Kidney (tissue), 14 donors: ENCODE measurements around the gene CENPO. TPM values are rescaled to one million over a fixed set of nuclear protein-coding genes. Genes with fewer than 3 reads are reported as not detected.
A peak's percentile ranks its signal among the peaks of the same experiment; 100 is the strongest.

Experiments
- DNase-seq, 5 donors: peaks; one replicate each; pipeline ENCODE4 v3.0.0-alpha.2; 2013 to 2020
- FAIRE-seq: peaks from 2 replicates; lab custom pipeline; 2012; peaks lifted over from hg19 to GRCh38; lab: Jason Lieb, UNC
- H3K27ac ChIP-seq, 2 donors: one replicate each; pipeline ENCODE4 v1.7.0; 2013; ENCODE audit warnings: low read depth in 2 of 2, low read length in 2 of 2, inconsistent platforms in 1 of 2
- H3K27me3 ChIP-seq: one replicate; pipeline ENCODE4 v1.7.1; 2013; ENCODE audit warnings: low read length, inconsistent platforms; ENCODE audit not compliant: control insufficient read depth, insufficient read depth
- H3K36me3 ChIP-seq, 3 donors: one replicate each; pipeline versions ENCODE4 v1.7.0 to v1.7.1; 2013; ENCODE audit warnings: low read length in 3 of 3, control low read depth in 1 of 3, inconsistent platforms in 1 of 3; ENCODE audit not compliant: insufficient read depth in 3 of 3, control insufficient read depth in 2 of 3
- H3K4me1 ChIP-seq, 3 donors: one replicate each; pipeline versions ENCODE4 v1.7.0 to v1.7.1; 2013; ENCODE audit warnings: low read length in 3 of 3, inconsistent platforms in 1 of 3, low read depth in 1 of 3; ENCODE audit not compliant: control insufficient read depth in 2 of 3, insufficient read depth in 2 of 3
- H3K4me3 ChIP-seq, 3 donors: one replicate each; pipeline versions ENCODE4 v1.7.0 to v1.8.1; 2013; ENCODE audit warnings: low read length in 3 of 3, control low read depth in 1 of 3, inconsistent platforms in 1 of 3
- H3K9ac ChIP-seq, 3 donors: one replicate each; pipeline versions ENCODE4 v1.7.0 to v1.7.1; 2013; ENCODE audit warnings: low read length in 3 of 3, control low read depth in 1 of 3, inconsistent platforms in 1 of 3
- H3K9me3 ChIP-seq, 3 donors: one replicate each; pipeline versions ENCODE4 v1.7.0 to v1.7.1; 2013; ENCODE audit warnings: low read length in 3 of 3, control low read depth in 1 of 3, inconsistent platforms in 1 of 3; ENCODE audit not compliant: control insufficient read depth in 2 of 3, insufficient read depth in 1 of 3
- CTCF ChIP-seq: IDR thresholded peaks from 3 replicates; pipeline ENCODE4 v1.5.1; 2012; ENCODE audit warnings: mild to moderate bottlenecking, moderate library complexity, borderline replicate concordance; ENCODE audit not compliant: insufficient read depth; ENCODE audit errors: extremely low read depth
- intact Hi-C: fragments of 100-400 bp; cut with DNase I; formaldehyde crosslinking; loops from one replicate; pipeline ENCODE4 v1.11.1; 2022
- polyA plus RNA-seq: library from polyadenylated mRNA; stranded (reverse); fragments of 350-450 nt; fragmentation: Illumina TruSeq; extraction: RNeasy Lipid Tissue Mini Kit (QIAGEN cat#74804); gene quantifications from one replicate; pipeline ENCODE4 v1.2.3, GENCODE V29; 2014; ENCODE audit warnings: low read depth, low replicate concordance; ENCODE audit not compliant: insufficient read depth
- total RNA-seq: library from RNA; stranded (reverse); fragmentation: NEBNext Ultra II Directional; extraction: Animal tissue kit (Norgen Biotek cat#: 25700); gene quantifications from one replicate; pipeline ENCODE4 v1.2.1, GENCODE V29; 2021
- donor health status: control.
- donor health status: control.
- donor health status: control.
- donor health status: control.
- donor health status: control.
- donor health status: DM: yes; HTN: yes; CAD: no.
- donor health status: Normal renal cell carcinoma (clear cell type).

The CENPO gene
- total and polyA plus RNA-seq, 2 donors from 2014 or later = 1.5 to 5.7 TPM

- no peak for TF ChIP-seq CTCF
- H3K36me3 ChIP-seq = no peaks in the 10 kb centered on the region
- intact Hi-C loops = no loop called here
- H3K9me3 ChIP-seq = no peaks in the 10 kb centered on the region
- no peak overlapping the region for H3K27ac ChIP-seq
- DNase-seq (peak in 1 of 5 donors; percentile 63), FAIRE-seq (no peak)
- H3K9ac ChIP-seq = no peak overlapping the region
- no peak overlapping the region for H3K4me3 ChIP-seq
- no peaks in the 10 kb centered on the region for H3K4me1 ChIP-seq
- no peaks in the 10 kb centered on the region for H3K27me3 ChIP-seq
Observed at GRCh38 chr2:24843330-24843860, 50.2 kb downstream of the CENPO start.

GRCh38 chr2:24844023-24844685 lies 50.9 kb downstream of the CENPO start:
- H3K27ac ChIP-seq = no peak overlapping the region
- no peak for FAIRE-seq
- no peak overlapping the region for H3K4me3 ChIP-seq
- no peaks in the 10 kb centered on the region for H3K9me3 ChIP-seq
- peak in 1 of 5 donors; percentile 54 for DNase-seq
- H3K27me3 ChIP-seq = no peaks in the 10 kb centered on the region
- no peaks in the 10 kb centered on the region for H3K36me3 ChIP-seq
- H3K4me1 ChIP-seq = no peaks in the 10 kb centered on the region
- intact Hi-C loops = no loop called here
- no peak overlapping the region for H3K9ac ChIP-seq
- TF ChIP-seq CTCF = no peak

- no peak overlapping the region for H3K27ac ChIP-seq
- FAIRE-seq (no peak), DNase-seq (peak in 1 of 5 donors; percentile 52)
- no peaks in the 10 kb centered on the region for H3K27me3 ChIP-seq
- no peaks in the 10 kb centered on the region for H3K9me3 ChIP-seq
- H3K9ac ChIP-seq = no peak overlapping the region
- peaks cover 0 to 4% (median 0%) of the 10 kb centered on the region in 3 donors for H3K4me1 ChIP-seq
- H3K36me3 ChIP-seq = no peaks in the 10 kb centered on the region
- intact Hi-C loops = no loop called here
- no peak for TF ChIP-seq CTCF
- no peak overlapping the region for H3K4me3 ChIP-seq
Observed at GRCh38 chr2:24845691-24846090, 52.5 kb downstream of the CENPO start.
